CD4-positive, alpha-beta memory T cell (primary cell): Measurements from ENCODE around the gene ASAP3. TPM values are rescaled to one million over a fixed set of nuclear protein-coding genes. Genes with fewer than 3 reads are reported as not detected.
A peak's percentile ranks its signal among the peaks of the same experiment; 100 is the strongest.
"Not testable (repeated sequence)": the region's sequence is repeated elsewhere in the genome, so short reads cannot be mapped to it uniquely, and the experiment has no call there.

Experiments
- CTCF ChIA-PET: fragments of 350-600 bp; sonication (Branson Sonifier 250); formaldehyde crosslinking; loops from one replicate; lab custom pipeline; 2021; ENCODE audit warnings: inconsistent platforms; ENCODE audit not compliant: partially characterized antibody; lab: Charles Lee
- POLR2A ChIA-PET: fragments of 350-600 bp; sonication (Branson Sonifier 250); formaldehyde crosslinking; loops from one replicate; lab custom pipeline; 2021; ENCODE audit not compliant: partially characterized antibody; lab: Charles Lee
- DNase-seq, 5 donors: peaks; one replicate each; pipeline versions ENCODE4 v3.0.0 to v3.0.0-alpha.2; 2020 to 2022; ENCODE audit warnings: mixed read lengths in 1 of 5
- H3K27ac ChIP-seq: one replicate; pipeline ENCODE4 v1.7.0; 2013; ENCODE audit warnings: low read depth, low read length
- H3K27me3 ChIP-seq: 2 replicates; pipeline ENCODE4 v1.7.0; 2013; ENCODE audit warnings: mild to moderate bottlenecking, low read length, moderate library complexity; ENCODE audit not compliant: insufficient read depth
- H3K36me3 ChIP-seq: 2 replicates; pipeline ENCODE4 v1.7.0; 2013; ENCODE audit warnings: mild to moderate bottlenecking, low read length, moderate library complexity; ENCODE audit not compliant: insufficient read depth
- H3K4me1 ChIP-seq: 2 replicates; pipeline ENCODE4 v1.7.0; 2013; ENCODE audit warnings: mild to moderate bottlenecking, low read length, moderate library complexity; ENCODE audit not compliant: insufficient read depth
- H3K4me3 ChIP-seq, 2 donors: one replicate each; pipeline ENCODE4 v1.7.0; 2013; ENCODE audit warnings: low read length in 2 of 2, mild to moderate bottlenecking in 1 of 2
- H3K9me3 ChIP-seq, 2 donors: one replicate each; pipeline ENCODE4 v1.7.0; 2013; ENCODE audit warnings: low read length in 2 of 2, control low read depth in 1 of 2; ENCODE audit not compliant: control insufficient read depth in 1 of 2
- H3K27ac Mint-ChIP-seq, 7 donors: one replicate each; pipeline ENCODE4 v1.8.0; 2020 to 2021; ENCODE audit warnings: mixed read lengths in 7 of 7, mild to moderate bottlenecking in 6 of 7, inconsistent platforms in 3 of 7, moderate library complexity in 3 of 7
- H3K27me3 Mint-ChIP-seq, 2 donors: one replicate each; pipeline ENCODE4 v1.8.0; 2020 to 2021; ENCODE audit warnings: mixed read lengths in 2 of 2
- H3K36me3 Mint-ChIP-seq, 2 donors: one replicate each; pipeline ENCODE4 v1.8.0; 2020 to 2021; ENCODE audit warnings: mixed read lengths in 2 of 2, inconsistent platforms in 1 of 2, mild to moderate bottlenecking in 1 of 2
- H3K4me1 Mint-ChIP-seq, 4 donors: one replicate each; pipeline ENCODE4 v1.8.0; 2020 to 2021; ENCODE audit warnings: mixed read lengths in 4 of 4, mild to moderate bottlenecking in 1 of 4
- H3K4me3 Mint-ChIP-seq, 8 donors: one replicate each; pipeline ENCODE4 v1.8.0; 2020 to 2021; ENCODE audit warnings: mixed read lengths in 8 of 8, mild to moderate bottlenecking in 7 of 8, moderate library complexity in 6 of 8, inconsistent platforms in 3 of 8
- H3K9me3 Mint-ChIP-seq, 8 donors: one replicate each; pipeline ENCODE4 v1.8.0; 2020 to 2021; ENCODE audit warnings: mixed read lengths in 8 of 8, mild to moderate bottlenecking in 5 of 8, inconsistent platforms in 3 of 8, moderate library complexity in 1 of 8
- intact Hi-C: fragments of 100-400 bp; cut with micrococcal nuclease; formaldehyde crosslinking; loops from one replicate; pipeline ENCODE4 v1.15.1; 2023
- polyA plus RNA-seq, 2 donors: library from polyadenylated mRNA; unstranded; fragments of 300-500 nt; fragmentation: Illumina TruSeq; gene quantifications; one replicate each; pipeline ENCODE4 v1.2.3, GENCODE V29; 2021
- total RNA-seq, 2 experiments: library from RNA; stranded (reverse); gene quantifications; one replicate each; pipeline ENCODE4 v1.2.3, GENCODE V29; 2021

Gene ASAP3
- total and polyA plus RNA-seq, 4 experiments from 2014 or later, result 0.73 to 1.4 (median 1.3) TPM

GRCh38 chr1:23500466-23500865 is 16.5 kb upstream of the ASAP3 start:
- Histone ChIP-seq H3K36me3 (no peaks in the 10 kb centered on the region), H3K27ac (no peak overlapping the region), H3K4me3 (no peak overlapping the region), H3K9me3 (no peaks in the 10 kb centered on the region), H3K27me3 (no peaks in the 10 kb centered on the region), H3K4me1 (peaks cover 4% of the 10 kb centered on the region)
- POLR2A ChIA-PET, result interaction anchor here (1.2 to 9.3 kb wide), 2 partner anchors 32 to 39 kb away, joined by 3 to 135 read pairs; partner anchors contain the start of gene E2F2
- no peak overlapping the region for H3K27ac Mint-ChIP-seq
- intact Hi-C loops, result no loop called here
- no peak for DNase-seq
- H3K27me3 Mint-ChIP-seq, result no peaks in the 10 kb centered on the region
- H3K4me1 Mint-ChIP-seq, result peaks cover 0 to 9% (median 6%) of the 10 kb centered on the region in 4 donors
- H3K9me3 Mint-ChIP-seq, result no peaks in the 10 kb centered on the region
- CTCF ChIA-PET, result interaction anchor here (0.6 to 12.1 kb wide), 4 partner anchors 32 to 160 kb away, joined by 3 to 924 read pairs (median 68); partner anchors contain the start of gene E2F2
- no peaks in the 10 kb centered on the region for H3K36me3 Mint-ChIP-seq
- no peak overlapping the region for H3K4me3 Mint-ChIP-seq

- no peaks in the 10 kb centered on the region for H3K36me3 Mint-ChIP-seq
- POLR2A ChIA-PET, result interaction anchor here (0.7 to 9.3 kb wide), 16 partner anchors 10 to 139 kb away, joined by 3 to 135 read pairs (median 4); partner anchors contain the start of genes ASAP3 and E2F2
- Histone ChIP-seq H3K4me1 (peaks cover 4% of the 10 kb centered on the region), H3K27me3 (no peaks in the 10 kb centered on the region), H3K4me3 (no peak overlapping the region), H3K27ac (no peak overlapping the region), H3K36me3 (no peaks in the 10 kb centered on the region), H3K9me3 (no peaks in the 10 kb centered on the region)
- no peaks in the 10 kb centered on the region for H3K9me3 Mint-ChIP-seq
- no peak overlapping the region for H3K4me3 Mint-ChIP-seq
- no peaks in the 10 kb centered on the region for H3K27me3 Mint-ChIP-seq
- H3K4me1 Mint-ChIP-seq, result peaks cover 0 to 9% (median 5%) of the 10 kb centered on the region in 4 donors
- intact Hi-C loops, result loop anchor here (1.0 to 2.0 kb wide), 3 partner anchors 33 to 139 kb away; partner anchors contain the start of gene E2F2
- DNase-seq, result no peak
- CTCF ChIA-PET, result interaction anchor here (0.9 to 12.1 kb wide), 23 partner anchors 9 to 167 kb away, joined by 3 to 924 read pairs (median 5); partner anchors contain the start of genes ASAP3, E2F2 and ID3
- H3K27ac Mint-ChIP-seq, result peak overlapping the region in 2 of 7 donors; percentile 71 to 81
Observed at GRCh38 chr1:23497777-23498439, 13.9 kb upstream of the ASAP3 start.

DNA sequence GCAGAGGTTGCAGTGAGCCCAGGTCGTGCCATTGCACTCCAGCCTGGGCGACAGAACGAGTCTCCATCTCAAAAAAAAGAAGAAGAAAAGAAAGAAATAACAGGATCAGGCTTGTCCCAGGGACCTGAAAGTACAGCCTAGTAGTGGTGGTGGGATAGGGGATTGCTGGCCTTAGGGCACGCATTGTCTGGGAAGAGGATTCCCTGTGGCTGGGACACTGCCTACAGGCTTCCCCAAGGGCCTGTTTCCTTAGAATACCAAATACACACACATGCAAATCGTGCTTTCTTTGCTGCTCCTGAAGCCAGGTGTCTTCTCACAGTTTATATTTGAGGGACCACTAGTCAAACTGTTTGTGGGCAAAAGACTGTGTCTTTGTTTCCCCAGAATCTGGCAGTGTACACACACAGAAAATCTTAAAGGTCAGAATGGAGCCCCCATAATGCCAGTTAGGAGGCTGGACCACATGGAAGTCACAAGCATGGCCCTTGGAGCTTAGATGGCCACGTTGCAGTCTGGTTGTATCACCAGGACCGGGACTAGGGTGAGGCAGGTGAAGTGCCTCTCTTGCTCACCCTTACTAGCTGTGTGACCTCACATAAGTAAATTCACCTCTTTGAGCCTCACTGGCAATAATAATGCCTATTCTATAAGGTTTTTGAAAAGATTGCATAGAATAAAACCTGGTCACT is 12.7 kb upstream of the ASAP3 start:
- H3K9me3 Mint-ChIP-seq, result no peaks in the 10 kb centered on the region
- H3K4me1 Mint-ChIP-seq, result peaks cover 0 to 9% (median 5%) of the 10 kb centered on the region in 4 donors
- no peaks in the 10 kb centered on the region for H3K27me3 Mint-ChIP-seq
- H3K36me3 ChIP-seq, result no peaks in the 10 kb centered on the region
- no peaks in the 10 kb centered on the region for H3K9me3 ChIP-seq
- no peak overlapping the region for H3K27ac Mint-ChIP-seq
- ChIA-PET CTCF (interaction anchor here (0.6 to 12.1 kb wide), 35 partner anchors 8 to 169 kb away, joined by 3 to 924 read pairs (median 4); partner anchors contain the start of genes ASAP3, E2F2 and ID3), POLR2A (interaction anchor here (0.6 to 9.3 kb wide), 18 partner anchors 11 to 251 kb away, joined by 3 to 135 read pairs (median 4); partner anchors contain the start of genes ASAP3 and E2F2)
- H3K36me3 Mint-ChIP-seq, result no peaks in the 10 kb centered on the region
- no peaks in the 10 kb centered on the region for H3K27me3 ChIP-seq
- H3K4me1 ChIP-seq, result peaks cover 4% of the 10 kb centered on the region
- no peak for DNase-seq
- H3K4me3 ChIP-seq, result no peak overlapping the region
- no peak overlapping the region for H3K27ac ChIP-seq
- H3K4me3 Mint-ChIP-seq, result no peak overlapping the region
- intact Hi-C loops, result loop anchor here (1.0 to 2.0 kb wide), 3 partner anchors 34 to 141 kb away; partner anchors contain the start of gene E2F2

DNA sequence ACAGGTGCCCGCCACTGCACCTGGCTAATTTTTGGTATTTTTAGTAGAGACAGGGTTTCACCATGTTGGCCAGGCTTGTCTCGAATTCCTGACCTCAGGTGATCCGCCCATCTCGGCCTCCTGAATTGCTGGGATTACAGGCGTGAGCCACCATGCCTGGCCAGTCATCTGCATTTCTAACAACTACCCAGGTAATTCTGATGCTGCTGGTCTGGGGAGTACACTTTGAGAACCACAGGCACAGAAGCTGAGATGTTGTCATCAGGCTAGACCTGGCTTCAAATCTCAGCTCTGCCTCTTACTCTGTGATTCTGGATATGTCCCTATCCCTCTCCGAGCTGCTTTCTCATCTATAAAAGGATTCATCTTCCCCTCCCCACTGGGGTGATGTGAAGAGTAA is 10.9 kb upstream of the ASAP3 start:
- DNase-seq, H3K36me3 ChIP-seq, intact Hi-C loops, H3K9me3 Mint-ChIP-seq, H3K4me3 Mint-ChIP-seq, H3K4me1 ChIP-seq, H3K27me3 ChIP-seq, H3K4me1 Mint-ChIP-seq, H3K36me3 Mint-ChIP-seq, H3K9me3 ChIP-seq, H3K27me3 Mint-ChIP-seq, H3K27ac Mint-ChIP-seq, H3K27ac ChIP-seq, H3K4me3 ChIP-seq: not testable (repeated sequence)
- ChIA-PET CTCF (interaction anchor here (0.6 to 12.1 kb wide), 6 partner anchors 10 to 142 kb away, joined by 3 to 924 read pairs (median 31); partner anchors contain the start of genes ASAP3 and E2F2), POLR2A (interaction anchor here (4.2 to 9.3 kb wide), 2 partner anchors 37 to 44 kb away, joined by 70 to 135 read pairs; partner anchors contain the start of gene E2F2)

- H3K27me3 ChIP-seq, H3K27ac Mint-ChIP-seq, H3K36me3 ChIP-seq, H3K4me3 Mint-ChIP-seq, H3K4me1 ChIP-seq, H3K36me3 Mint-ChIP-seq, H3K4me3 ChIP-seq, H3K4me1 Mint-ChIP-seq, H3K9me3 Mint-ChIP-seq, H3K27ac ChIP-seq, H3K9me3 ChIP-seq, POLR2A ChIA-PET, H3K27me3 Mint-ChIP-seq, intact Hi-C loops, DNase-seq: not testable (repeated sequence)
- CTCF ChIA-PET, result interaction anchor here (12.1 kb wide), 1 partner anchor 40 kb away, joined by 924 read pairs; the partner anchor contains the start of gene E2F2
Observed at GRCh38 chr1:23492776-23493175, 8.8 kb upstream of the ASAP3 start.

DNA sequence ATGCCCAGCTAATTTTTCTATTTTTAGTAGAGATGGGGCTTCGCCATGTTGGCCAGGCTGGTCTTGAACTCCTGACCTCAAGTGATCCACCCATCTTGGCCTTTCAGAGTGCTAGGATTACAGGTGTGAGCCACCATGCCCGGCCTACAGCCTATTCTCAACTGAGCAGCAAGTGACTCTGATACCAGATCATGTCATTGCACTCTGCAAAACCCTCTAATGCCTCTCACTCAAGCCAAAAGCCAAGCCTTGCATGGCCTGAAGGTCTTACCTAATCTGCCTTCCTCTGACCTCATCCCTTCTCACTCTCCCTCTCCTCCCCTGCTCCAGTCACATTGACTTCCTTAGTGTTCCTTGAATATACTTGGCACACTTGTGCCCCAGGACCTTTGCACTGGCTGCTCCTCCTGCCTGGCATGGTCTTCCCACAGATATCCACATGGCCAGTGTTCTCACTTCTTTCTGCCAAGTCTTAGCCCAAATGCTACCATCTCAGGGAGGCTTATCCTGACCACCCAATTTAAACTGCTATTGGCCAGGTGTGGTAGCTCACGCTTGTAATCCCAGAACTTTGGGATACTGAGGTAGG is 8.2 kb upstream of the ASAP3 start:
- ChIA-PET POLR2A (no interaction called here), CTCF (interaction anchor here (12.1 kb wide), 1 partner anchor 40 kb away, joined by 924 read pairs; the partner anchor contains the start of gene E2F2)
- H3K27ac Mint-ChIP-seq, result no peak overlapping the region
- Histone ChIP-seq H3K27ac (no peak overlapping the region), H3K9me3 (no peaks in the 10 kb centered on the region), H3K4me1 (peaks cover 2% of the 10 kb centered on the region), H3K36me3 (no peaks in the 10 kb centered on the region), H3K27me3 (no peaks in the 10 kb centered on the region), H3K4me3 (no peak overlapping the region)
- DNase-seq, result no peak
- H3K36me3 Mint-ChIP-seq, result no peaks in the 10 kb centered on the region
- H3K4me1 Mint-ChIP-seq, result peaks cover 0 to 3% (median under 1%) of the 10 kb centered on the region in 4 donors
- no peak overlapping the region for H3K4me3 Mint-ChIP-seq
- intact Hi-C loops, result no loop called here
- H3K27me3 Mint-ChIP-seq, result peaks cover 1 to 4% of the 10 kb centered on the region in 2 donors
- H3K9me3 Mint-ChIP-seq, result no peaks in the 10 kb centered on the region
